ENCODE data around the gene PKM.

The PKM gene

GRCh38 chr15:72235298-72235697, 4.3 kb upstream of the PKM start:
- DNase-seq (ENCODE audit: low read depth) = no peak

GRCh38 chr15:72233769-72234168, 2.8 kb upstream of the PKM start:
- no peak for DNase-seq (ENCODE audit: low read depth)

- DNase-seq (ENCODE audit: low read depth) = peak; percentile 93
Observed at GRCh38 chr15:72231833-72232478, 966 bp upstream of the PKM start.

GRCh38 chr15:72230197-72231065, 559 bp downstream of the PKM start:
- peak; percentile 89 for DNase-seq (ENCODE audit: low read depth)

GRCh38 chr15:72229947-72230196, 1.1 kb downstream of the PKM start:
- DNase-seq (ENCODE audit: low read depth) = no peak

- peak; percentile 24 for DNase-seq (ENCODE audit: low read depth)
Observed at GRCh38 chr15:72229076-72229946, 1.7 kb downstream of the PKM start.

GRCh38 chr15:72227720-72228119, 3.3 kb downstream of the PKM start:
- DNase-seq (ENCODE audit: low read depth) = no peak

GRCh38 chr15:72227192-72227586, 3.8 kb downstream of the PKM start:
- DNase-seq (ENCODE audit: low read depth) = peak; percentile 91

- no peak for DNase-seq (ENCODE audit: low read depth)
Observed at GRCh38 chr15:72223278-72223677, 7.7 kb downstream of the PKM start.

- no peak for DNase-seq (ENCODE audit: low read depth)
Observed at GRCh38 chr15:72222393-72222792, 8.6 kb downstream of the PKM start.

GRCh38 chr15:72220687-72221086, 10.3 kb downstream of the PKM start:
- DNase-seq (ENCODE audit: low read depth) = no peak

GRCh38 chr15:72217216-72217615, 13.8 kb downstream of the PKM start:
- DNase-seq (ENCODE audit: low read depth) = no peak

GRCh38 chr15:72216079-72216478, 14.9 kb downstream of the PKM start:
- DNase-seq (ENCODE audit: low read depth) = no peak

- DNase-seq (ENCODE audit: low read depth) = no peak
Observed at GRCh38 chr15:72207558-72208085, 23.4 kb downstream of the PKM start.

GRCh38 chr15:72206677-72207000, 24.4 kb downstream of the PKM start:
- DNase-seq (ENCODE audit: low read depth) = no peak

GRCh38 chr15:72205896-72206676, 24.9 kb downstream of the PKM start:
- no peak for DNase-seq (ENCODE audit: low read depth)

GRCh38 chr15:72205273-72205672, 25.7 kb downstream of the PKM start:
- DNase-seq (ENCODE audit: low read depth) = no peak

GRCh38 chr15:72203507-72203837, 27.5 kb downstream of the PKM start:
- DNase-seq (ENCODE audit: low read depth) = peak; percentile 77

- DNase-seq (ENCODE audit: low read depth) = no peak
Observed at GRCh38 chr15:72202801-72203506, 28.0 kb downstream of the PKM start.

GRCh38 chr15:72202302-72202701, 28.7 kb downstream of the PKM start:
- no peak for DNase-seq (ENCODE audit: low read depth)

- DNase-seq (ENCODE audit: low read depth) = no peak
Observed at GRCh38 chr15:72201391-72201921, 29.5 kb downstream of the PKM start.
